Measurements from ENCODE around the gene PRDM15.

Gene PRDM15

GRCh38 chr21:41898998-41899397 lies 19.9 kb upstream of the PRDM15 start:
- H3K9me3 ChIP-seq (replicated peaks; ENCODE audit: insufficient read depth, low read length), result no peaks in the 10 kb centered on the region
- H3K36me3 ChIP-seq (replicated peaks; ENCODE audit: insufficient read depth, low read length), result no peaks in the 10 kb centered on the region
- no peaks in the 10 kb centered on the region for H3F3A ChIP-seq (ENCODE audit: insufficient read depth, low read length)
- H3K27me3 ChIP-seq (replicated peaks; ENCODE audit: insufficient read depth, low read length), result no peaks in the 10 kb centered on the region
- H3K4me2 ChIP-seq (ENCODE audit: low read depth, low read length), result no peak overlapping the region
- TF ChIP-seq EZH2 (optimal IDR thresholded peaks at IDR 0.05; ENCODE audit: low read depth, low read length), result no peak
- no peak overlapping the region for H2AFZ ChIP-seq (ENCODE audit: low read length)
- no peaks in the 10 kb centered on the region for H3K4me1 ChIP-seq (ENCODE audit: low read length)
- no peak overlapping the region for H3K27ac ChIP-seq (ENCODE audit: low read length)
- H3K9ac ChIP-seq (ENCODE audit: low read length), result no peak overlapping the region
- H3K4me3 ChIP-seq (ENCODE audit: low read length), result no peak overlapping the region
- no peak for DNase-seq
- H3K9me2 ChIP-seq (replicated peaks; ENCODE audit: insufficient read depth, low read length), result no peaks in the 10 kb centered on the region
- no peaks in the 10 kb centered on the region for H4K20me1 ChIP-seq (ENCODE audit: insufficient read depth, low read length)
- H3K79me2 ChIP-seq (ENCODE audit: low read length), result no peaks in the 10 kb centered on the region

DNA sequence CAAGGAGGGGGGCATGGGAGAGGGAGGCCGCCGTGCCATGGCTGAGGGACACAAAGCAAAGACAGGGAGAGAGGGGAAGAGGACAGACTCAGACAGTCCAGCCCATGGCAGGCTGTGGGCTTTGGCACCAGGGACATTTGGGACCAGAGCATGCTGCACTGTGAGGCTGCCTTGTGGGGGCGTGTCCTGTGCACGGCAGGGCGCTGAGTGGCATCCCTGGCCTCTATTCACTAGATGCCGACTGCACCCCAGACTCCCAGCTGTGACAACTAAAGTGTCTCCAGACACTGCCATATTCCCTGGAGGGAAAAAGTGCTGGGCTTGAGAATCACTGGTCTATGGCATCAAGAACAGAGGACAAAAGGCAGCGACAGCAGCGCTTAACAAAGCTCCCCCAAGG lies 18.6 kb upstream of the PRDM15 start:
- no peak overlapping the region for H3K4me2 ChIP-seq (ENCODE audit: low read depth, low read length)
- H3K27ac ChIP-seq (ENCODE audit: low read length), result no peak overlapping the region
- TF ChIP-seq, protein P1, sequence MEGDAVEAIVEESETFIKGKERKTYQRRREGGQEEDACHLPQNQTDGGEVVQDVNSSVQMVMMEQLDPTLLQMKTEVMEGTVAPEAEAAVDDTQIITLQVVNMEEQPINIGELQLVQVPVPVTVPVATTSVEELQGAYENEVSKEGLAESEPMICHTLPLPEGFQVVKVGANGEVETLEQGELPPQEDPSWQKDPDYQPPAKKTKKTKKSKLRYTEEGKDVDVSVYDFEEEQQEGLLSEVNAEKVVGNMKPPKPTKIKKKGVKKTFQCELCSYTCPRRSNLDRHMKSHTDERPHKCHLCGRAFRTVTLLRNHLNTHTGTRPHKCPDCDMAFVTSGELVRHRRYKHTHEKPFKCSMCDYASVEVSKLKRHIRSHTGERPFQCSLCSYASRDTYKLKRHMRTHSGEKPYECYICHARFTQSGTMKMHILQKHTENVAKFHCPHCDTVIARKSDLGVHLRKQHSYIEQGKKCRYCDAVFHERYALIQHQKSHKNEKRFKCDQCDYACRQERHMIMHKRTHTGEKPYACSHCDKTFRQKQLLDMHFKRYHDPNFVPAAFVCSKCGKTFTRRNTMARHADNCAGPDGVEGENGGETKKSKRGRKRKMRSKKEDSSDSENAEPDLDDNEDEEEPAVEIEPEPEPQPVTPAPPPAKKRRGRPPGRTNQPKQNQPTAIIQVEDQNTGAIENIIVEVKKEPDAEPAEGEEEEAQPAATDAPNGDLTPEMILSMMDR (IDR thresholded peaks at IDR 0.05; ENCODE audit: low read length), result no peak
- no peak for TF ChIP-seq EZH2phosphoT487 (IDR thresholded peaks at IDR 0.05; ENCODE audit: low read length)
- no peak for TF ChIP-seq EZH2 (optimal IDR thresholded peaks at IDR 0.05; ENCODE audit: low read depth, low read length)
- no peaks in the 10 kb centered on the region for H3K79me2 ChIP-seq (ENCODE audit: low read length)
- no peaks in the 10 kb centered on the region for H3K9me2 ChIP-seq (replicated peaks; ENCODE audit: insufficient read depth, low read length)
- no peaks in the 10 kb centered on the region for H3K9me3 ChIP-seq (replicated peaks; ENCODE audit: insufficient read depth, low read length)
- no peaks in the 10 kb centered on the region for H3F3A ChIP-seq (ENCODE audit: insufficient read depth, low read length)
- H4K20me1 ChIP-seq (ENCODE audit: insufficient read depth, low read length), result no peaks in the 10 kb centered on the region
- H3K4me1 ChIP-seq (ENCODE audit: low read length), result no peaks in the 10 kb centered on the region
- no peak for DNase-seq
- H3K4me3 ChIP-seq (ENCODE audit: low read length), result no peak overlapping the region
- H3K27me3 ChIP-seq (replicated peaks; ENCODE audit: insufficient read depth, low read length), result no peaks in the 10 kb centered on the region
- H2AFZ ChIP-seq (ENCODE audit: low read length), result no peak overlapping the region
- H3K9ac ChIP-seq (ENCODE audit: low read length), result no peak overlapping the region
- H3K36me3 ChIP-seq (replicated peaks; ENCODE audit: insufficient read depth, low read length), result no peaks in the 10 kb centered on the region

- Histone ChIP-seq H3K4me2 (ENCODE audit: low read depth, low read length) (no peak overlapping the region), H4K20me1 (ENCODE audit: insufficient read depth, low read length) (no peaks in the 10 kb centered on the region), H2AFZ (ENCODE audit: low read length) (no peak overlapping the region), H3K36me3 (replicated peaks; ENCODE audit: insufficient read depth, low read length) (no peaks in the 10 kb centered on the region), H3K4me1 (ENCODE audit: low read length) (no peaks in the 10 kb centered on the region), H3K9ac (ENCODE audit: low read length) (no peak overlapping the region), H3K79me2 (ENCODE audit: low read length) (no peaks in the 10 kb centered on the region), H3K9me3 (replicated peaks; ENCODE audit: insufficient read depth, low read length) (no peaks in the 10 kb centered on the region), H3K4me3 (ENCODE audit: low read length) (no peak overlapping the region), H3K27ac (ENCODE audit: low read length) (no peak overlapping the region), H3K9me2 (replicated peaks; ENCODE audit: insufficient read depth, low read length) (no peaks in the 10 kb centered on the region), H3K27me3 (replicated peaks; ENCODE audit: insufficient read depth, low read length) (no peaks in the 10 kb centered on the region), H3F3A (ENCODE audit: insufficient read depth, low read length) (no peaks in the 10 kb centered on the region)
- no peak for TF ChIP-seq EZH2 (optimal IDR thresholded peaks at IDR 0.05; ENCODE audit: low read depth, low read length)
- no peak for TF ChIP-seq EZH2phosphoT487 (IDR thresholded peaks at IDR 0.05; ENCODE audit: low read length)
- TF ChIP-seq, protein P1 (IDR thresholded peaks at IDR 0.05; ENCODE audit: low read length), result no peak
- DNase-seq, result no peak
Measured at GRCh38 chr21:41897047-41897669, 18.0 kb upstream of the PRDM15 start.
